HFFc6 (cell line): ENCODE measurements around the gene RASA3. TPM values are rescaled to one million over a fixed set of nuclear protein-coding genes. Genes with fewer than 3 reads are reported as not detected.

ENCODE experiments used
- DNase-seq: peaks from one replicate; pipeline ENCODE4 v3.0.0-alpha.2; 2018
- H3K27ac Mint-ChIP-seq: 2 replicates; pipeline ENCODE4 v1.8.0; 2020; ENCODE audit warnings: mild to moderate bottlenecking, mixed read lengths
- H3K27me3 Mint-ChIP-seq: 2 replicates; pipeline ENCODE4 v1.8.0; 2021; ENCODE audit warnings: mild to moderate bottlenecking, moderate library complexity, mixed read lengths; ENCODE audit not compliant: insufficient read depth
- H3K36me3 Mint-ChIP-seq: 2 replicates; pipeline ENCODE4 v1.8.0; 2021; ENCODE audit warnings: low read depth, mixed read lengths
- H3K4me1 Mint-ChIP-seq: 2 replicates; pipeline ENCODE4 v1.8.0; 2020; ENCODE audit warnings: low read depth, mixed read lengths
- H3K4me3 Mint-ChIP-seq: 2 replicates; pipeline ENCODE4 v1.8.0; 2020; ENCODE audit warnings: mild to moderate bottlenecking, moderate library complexity, mixed read lengths
- H3K9me3 Mint-ChIP-seq: 2 replicates; pipeline ENCODE4 v1.8.0; 2020; ENCODE audit warnings: mild to moderate bottlenecking, mixed read lengths
- CTCF ChIP-seq: fragments of 200-600 bp; sonication (generic); IDR thresholded peaks from 2 replicates; pipeline ENCODE4 v1.5.0; 2021; ENCODE audit warnings: antibody characterized with exemption, mild to moderate bottlenecking
- total RNA-seq, 6 experiments: library from RNA; stranded (reverse); fragmentation: NEBNext Ultra II Directional; extraction: Animal tissue kit (Norgen Biotek cat#: 25700); gene quantifications; 2 replicates in 1 of 6; 3 replicates in 5 of 6; pipeline ENCODE4 v1.2.3, GENCODE V29; 2021

The RASA3 gene
- total RNA-seq, 6 experiments from 2014 or later, result 31.6 to 37.6 (median 33.1) TPM

GRCh38 chr13:114140906-114141250, 8.5 kb upstream of the RASA3 start:
- H3K9me3 Mint-ChIP-seq, result peaks cover 6% of the 10 kb centered on the region; the same call in 1 of the 2 replicates
- no peak overlapping the region for H3K27ac Mint-ChIP-seq

GRCh38 chr13:114140131-114140905, 7.9 kb upstream of the RASA3 start:
- H3K4me3 Mint-ChIP-seq, result no peak overlapping the region
- H3K27ac Mint-ChIP-seq, result no peak overlapping the region
- no peak for DNase-seq
- peaks cover 4% of the 10 kb centered on the region for H3K36me3 Mint-ChIP-seq
- H3K27me3 Mint-ChIP-seq, result peaks cover 9% of the 10 kb centered on the region
- TF ChIP-seq CTCF, result no peak
- peaks cover 6% of the 10 kb centered on the region; the same call in 1 of the 2 replicates for H3K9me3 Mint-ChIP-seq
- no peaks in the 10 kb centered on the region for H3K4me1 Mint-ChIP-seq

More at GRCh38 chr13:114140906-114141250, 8.5 kb upstream of the RASA3 start:
- Mint-ChIP-seq H3K4me1 (no peaks in the 10 kb centered on the region), H3K4me3 (no peak overlapping the region), H3K27me3 (peaks cover 7% of the 10 kb centered on the region), H3K36me3 (peaks cover 4% of the 10 kb centered on the region)
- no peak for TF ChIP-seq CTCF
- DNase-seq, result no peak

- no peak for DNase-seq
- Mint-ChIP-seq H3K9me3 (peaks cover 9% of the 10 kb centered on the region; the same call in 1 of the 2 replicates), H3K4me3 (no peak overlapping the region), H3K27ac (no peak overlapping the region), H3K36me3 (peaks cover 7% of the 10 kb centered on the region), H3K4me1 (no peaks in the 10 kb centered on the region), H3K27me3 (peaks cover 7% of the 10 kb centered on the region)
- TF ChIP-seq CTCF, result no peak
Observed at GRCh38 chr13:114136576-114136975, 4.2 kb upstream of the RASA3 start.

- Mint-ChIP-seq H3K9me3 (peaks cover 13% of the 10 kb centered on the region; the same call in 1 of the 2 replicates), H3K36me3 (peaks cover 15% of the 10 kb centered on the region), H3K27me3 (peaks cover 14% of the 10 kb centered on the region), H3K4me1 (peaks cover 5% of the 10 kb centered on the region; the same call in 1 of the 2 replicates), H3K27ac (no peak overlapping the region), H3K4me3 (no peak overlapping the region)
- DNase-seq, result no peak
- no peak for TF ChIP-seq CTCF
Observed at GRCh38 chr13:114135731-114136171, 3.3 kb upstream of the RASA3 start.

- Mint-ChIP-seq H3K9me3 (peaks cover 13% of the 10 kb centered on the region; the same call in 1 of the 2 replicates), H3K27ac (no peak overlapping the region), H3K36me3 (peaks cover 15% of the 10 kb centered on the region), H3K4me1 (peaks cover 9% of the 10 kb centered on the region), H3K27me3 (peaks cover 14% of the 10 kb centered on the region), H3K4me3 (no peak overlapping the region)
- DNase-seq, result no peak
- TF ChIP-seq CTCF, result no peak
Observed at GRCh38 chr13:114134944-114135610, 2.7 kb upstream of the RASA3 start.
